Central memory CD4-positive, alpha-beta T cell (primary cell): ENCODE measurements around the gene TIMP4.

Experiments used
- DNase-seq: peaks from one replicate; pipeline ENCODE4 v3.0.0; 2022
- total RNA-seq, 3 experiments: gene quantifications; one replicate each; lab custom pipeline; 2026; lab: John Stamatoyannopoulos, UW

Gene TIMP4
- total RNA-seq = 0 reads per million in 3 experiments

- DNase-seq = no peak
Measured at GRCh38 chr3:12158387-12159226, at the start of gene TIMP4. TSS of gene TIMP4 (minus strand) at chr3:12158912. CDS start at chr3:12158840, 72 bp downstream.

- DNase-seq = no peak
Measured at GRCh38 chr3:12205171-12205570, 46.5 kb upstream of the TIMP4 start.

GRCh38 chr3:12201813-12202212 is 43.1 kb upstream of the TIMP4 start:
- no peak for DNase-seq

GRCh38 chr3:12198301-12198700 is 39.6 kb upstream of the TIMP4 start:
- DNase-seq = no peak

- no peak for DNase-seq
Measured at GRCh38 chr3:12197475-12197874, 38.8 kb upstream of the TIMP4 start.

GRCh38 chr3:12196684-12197083 is 38.0 kb upstream of the TIMP4 start:
- no peak for DNase-seq

- no peak for DNase-seq
Measured at GRCh38 chr3:12195231-12195630, 36.5 kb upstream of the TIMP4 start.

GRCh38 chr3:12194669-12195161 is 36.0 kb upstream of the TIMP4 start:
- DNase-seq = no peak

GRCh38 chr3:12194209-12194608 is 35.5 kb upstream of the TIMP4 start:
- DNase-seq = no peak

GRCh38 chr3:12193485-12194165 is 34.9 kb upstream of the TIMP4 start:
- no peak for DNase-seq

- DNase-seq = no peak
Measured at GRCh38 chr3:12192655-12193484, 34.2 kb upstream of the TIMP4 start.

GRCh38 chr3:12192173-12192572 is 33.5 kb upstream of the TIMP4 start:
- DNase-seq = no peak

GRCh38 chr3:12191559-12191958 is 32.8 kb upstream of the TIMP4 start:
- no peak for DNase-seq

- no peak for DNase-seq
Measured at GRCh38 chr3:12190832-12191231, 32.1 kb upstream of the TIMP4 start.

GRCh38 chr3:12190221-12190807 is 31.6 kb upstream of the TIMP4 start:
- no peak for DNase-seq

- DNase-seq = no peak
Measured at GRCh38 chr3:12188681-12189287, 30.1 kb upstream of the TIMP4 start.

- DNase-seq = no peak
Measured at GRCh38 chr3:12188328-12188648, 29.6 kb upstream of the TIMP4 start.

- no peak for DNase-seq
Measured at GRCh38 chr3:12187448-12188327, 29.0 kb upstream of the TIMP4 start.

- no peak for DNase-seq
Measured at GRCh38 chr3:12186515-12187286, 28.0 kb upstream of the TIMP4 start.

- no peak for DNase-seq
Measured at GRCh38 chr3:12186046-12186445, 27.3 kb upstream of the TIMP4 start.
